Gastrocnemius medialis (tissue), 4 donors: Measurements from ENCODE around the gene FBXO5.

ENCODE experiments used
- CTCF ChIP-seq, 5 experiments: fragments of 450-650 bp in 3 of 5; fragments of 200-600 bp in 2 of 5; sonication (generic) in 2 of 5; IDR thresholded peaks in 4 of 5; conservative IDR thresholded peaks in 1 of 5; 1 replicate in 4 of 5; 2 replicates in 1 of 5; pipeline ENCODE4 v1.5.1; 2016 to 2019; ENCODE audit warnings: antibody characterized with exemption in 5 of 5, mild to moderate bottlenecking in 3 of 5, moderate library complexity in 3 of 5
- POLR2A ChIP-seq, 2 donors: fragments of 450-650 bp; IDR thresholded peaks; one replicate each; pipeline ENCODE4 v1.6.1; 2017; ENCODE audit warnings: antibody characterized with exemption in 2 of 2, mild to moderate bottlenecking in 2 of 2, moderate library complexity in 2 of 2

- TF ChIP-seq CTCF (IDR thresholded peaks at IDR 0.05 in 4 of 5, conservative IDR thresholded peaks at IDR 0.05 in 1 of 5) = no peak
- no peak for TF ChIP-seq POLR2A (IDR thresholded peaks at IDR 0.05)
Observed at GRCh38 chr6:153003366-153003690, 20.5 kb upstream of the FBXO5 start.
